Stomach smooth muscle (tissue), 2 donors: ENCODE measurements around the gene TRIM3.

ENCODE experiments used
- H3K27ac ChIP-seq: one replicate; pipeline ENCODE4 v1.7.0; 2013; ENCODE audit warnings: mild to moderate bottlenecking, low read length, inconsistent platforms
- H3K27me3 ChIP-seq, 2 donors: one replicate each; pipeline ENCODE4 v1.7.0; 2013; ENCODE audit warnings: low read length in 2 of 2; ENCODE audit not compliant: insufficient read depth in 2 of 2, control insufficient read depth in 1 of 2
- H3K36me3 ChIP-seq, 2 donors: one replicate each; pipeline ENCODE4 v1.7.0; 2013; ENCODE audit warnings: low read length in 2 of 2; ENCODE audit not compliant: control insufficient read depth in 2 of 2, insufficient read depth in 2 of 2
- H3K4me1 ChIP-seq: one replicate; pipeline ENCODE4 v1.7.0; 2013; ENCODE audit warnings: low read length; ENCODE audit not compliant: control insufficient read depth, insufficient read depth
- H3K4me3 ChIP-seq, 2 donors: one replicate each; pipeline ENCODE4 v1.7.0; 2013; ENCODE audit warnings: low read length in 2 of 2
- H3K9ac ChIP-seq, 2 donors: one replicate each; pipeline ENCODE4 v1.7.0; 2013; ENCODE audit warnings: low read length in 2 of 2, mild to moderate bottlenecking in 1 of 2
- H3K9me3 ChIP-seq, 2 donors: one replicate each; pipeline ENCODE4 v1.7.0; 2013; ENCODE audit warnings: low read length in 2 of 2; ENCODE audit not compliant: control insufficient read depth in 2 of 2
- donor health status: healthy.
- donor health status: Pancreatic carcinoma.

The TRIM3 gene

DNA sequence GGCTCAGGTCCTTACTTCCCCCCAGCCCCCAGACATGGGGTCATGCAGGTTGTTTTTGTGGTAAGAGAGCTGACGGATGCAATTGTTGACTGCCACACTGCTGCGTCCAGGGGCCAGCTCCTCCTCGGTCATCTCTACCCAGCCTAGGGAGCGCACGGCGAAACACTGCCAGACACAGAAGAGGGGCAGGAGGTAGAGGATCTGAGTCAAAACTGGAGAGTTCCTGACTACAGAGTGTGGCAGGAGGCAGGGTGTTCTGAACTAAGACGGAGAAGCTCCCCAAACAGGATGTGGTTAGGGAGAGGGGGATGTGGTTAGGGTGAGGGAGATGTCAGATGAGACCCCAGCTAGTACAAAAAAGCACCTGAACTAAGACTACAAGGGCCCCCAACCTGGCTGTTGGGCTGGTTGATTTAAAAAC, 71.2 kb downstream of the TRIM3 start:
- H3K9ac ChIP-seq, result no peak overlapping the region

DNA sequence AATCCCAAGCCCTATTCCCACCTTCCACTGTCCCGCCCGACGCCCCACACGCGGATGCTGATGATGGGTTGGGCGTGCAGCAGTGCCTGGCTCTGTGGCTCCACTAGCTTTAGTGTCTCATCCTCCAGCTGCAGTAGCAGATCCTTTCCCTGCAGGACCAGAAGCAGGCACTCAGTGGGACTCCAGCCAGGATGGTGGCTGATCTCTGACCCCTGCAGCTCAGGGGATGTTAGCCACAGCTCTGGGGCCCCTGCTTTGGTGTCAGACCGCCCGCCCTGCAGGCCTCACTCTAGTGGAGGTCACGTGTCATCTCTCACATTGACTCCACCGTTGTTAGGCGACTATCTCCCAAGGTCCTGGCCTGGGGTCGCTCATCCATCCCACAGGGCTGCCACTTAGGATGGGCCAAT, 71.7 kb downstream of the TRIM3 start:
- Histone ChIP-seq H3K9me3 (no peaks in the 10 kb centered on the region), H3K4me3 (no peak overlapping the region), H3K4me1 (peaks cover 10% of the 10 kb centered on the region), H3K27me3 (no peaks in the 10 kb centered on the region), H3K9ac (no peak overlapping the region), H3K36me3 (peaks cover 26 to 36% of the 10 kb centered on the region in 2 donors), H3K27ac (no peak overlapping the region)

More for the DNA sequence above, 71.2 kb downstream of the TRIM3 start:
- Histone ChIP-seq H3K4me3 (no peak overlapping the region), H3K9me3 (no peaks in the 10 kb centered on the region), H3K4me1 (peaks cover 7% of the 10 kb centered on the region), H3K27ac (no peak overlapping the region), H3K27me3 (no peaks in the 10 kb centered on the region), H3K36me3 (peaks cover 24 to 35% of the 10 kb centered on the region in 2 donors)

DNA sequence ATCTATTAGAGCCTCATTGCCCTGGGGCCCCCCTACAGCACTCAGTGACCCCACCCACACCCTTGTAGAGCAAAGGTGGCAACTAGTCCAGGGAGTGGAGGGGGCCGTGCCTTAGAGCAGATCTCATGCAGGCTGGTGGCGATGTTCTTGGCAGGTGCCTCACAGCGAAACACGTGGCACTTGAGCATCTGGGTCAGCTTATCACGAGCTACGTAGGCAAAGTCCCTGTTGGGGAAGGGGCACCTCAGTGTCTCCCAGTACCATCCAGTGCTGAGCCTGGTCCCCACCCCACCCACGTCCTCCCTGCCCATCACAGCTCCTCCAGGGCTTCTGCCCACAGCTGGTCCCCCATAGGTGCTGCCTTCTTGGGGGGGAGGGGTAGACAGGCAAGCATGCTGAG, 72.3 kb downstream of the TRIM3 start:
- Histone ChIP-seq H3K36me3 (peaks cover 26 to 38% of the 10 kb centered on the region in 2 donors), H3K9ac (no peak overlapping the region), H3K27ac (no peak overlapping the region), H3K4me3 (no peak overlapping the region), H3K9me3 (no peaks in the 10 kb centered on the region), H3K27me3 (no peaks in the 10 kb centered on the region), H3K4me1 (peaks cover 7% of the 10 kb centered on the region)

DNA sequence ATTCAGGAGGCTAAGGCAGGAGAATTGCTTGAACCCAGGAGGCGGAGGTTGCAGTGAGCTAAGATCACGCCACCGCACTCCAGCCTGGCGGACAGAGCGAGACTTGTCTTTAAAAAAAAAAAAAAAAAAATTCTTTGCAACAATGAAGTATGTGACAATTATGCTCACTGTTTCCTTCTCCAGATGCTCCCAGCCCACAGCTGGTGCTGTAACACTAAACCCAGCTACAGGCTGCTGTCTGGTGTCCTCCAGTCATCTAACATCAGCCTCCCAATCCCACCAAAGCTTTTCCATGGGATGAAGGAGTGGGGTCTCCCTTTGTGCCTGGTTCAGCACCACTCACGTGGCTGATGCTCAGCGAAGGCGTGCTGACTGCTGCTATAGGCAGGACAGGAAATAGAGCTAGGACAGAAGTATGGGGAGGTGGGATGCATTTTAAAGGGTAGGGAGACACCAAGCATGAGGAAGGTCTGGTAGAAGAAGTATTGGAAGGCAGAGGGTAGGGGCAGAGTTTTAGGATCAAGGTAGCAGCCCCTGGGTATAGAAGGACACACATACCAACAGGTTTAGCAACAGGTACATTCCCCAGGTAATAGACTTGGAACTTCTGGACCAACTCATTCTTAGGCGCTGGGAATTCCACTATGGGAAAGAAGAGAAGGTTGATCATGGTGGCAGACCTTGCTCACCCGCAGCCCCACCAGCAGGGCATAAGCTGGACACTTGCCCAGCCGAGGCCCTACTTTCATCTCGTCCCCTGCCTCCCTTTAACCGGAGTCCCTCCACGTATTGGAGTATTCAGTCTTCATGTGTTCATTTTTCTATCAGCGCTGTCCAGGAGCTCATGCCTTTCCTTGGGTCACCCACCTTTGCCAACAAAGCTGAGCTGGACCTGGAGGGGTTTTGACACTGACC, 73.1 kb downstream of the TRIM3 start:
- H3K4me3 ChIP-seq, result no peak overlapping the region
- no peaks in the 10 kb centered on the region for H3K27me3 ChIP-seq
- H3K9me3 ChIP-seq, result no peaks in the 10 kb centered on the region
- H3K4me1 ChIP-seq, result peaks cover 7% of the 10 kb centered on the region
- no peak overlapping the region for H3K9ac ChIP-seq
- peaks cover 26 to 38% of the 10 kb centered on the region in 2 donors for H3K36me3 ChIP-seq
- H3K27ac ChIP-seq, result no peak overlapping the region
